DND-41 (cell line): Measurements from ENCODE around the gene CMTM2.

Source experiments
- CTCF ChIP-seq: IDR thresholded peaks from 2 replicates; pipeline ENCODE4 v1.5.1; 2012; ENCODE audit warnings: borderline replicate concordance, low read length, moderate library complexity, mild to moderate bottlenecking; ENCODE audit not compliant: poor library complexity, severe bottlenecking; ENCODE audit errors: extremely low read depth
- EZH2 ChIP-seq: IDR thresholded peaks from 3 replicates; pipeline ENCODE4 v1.6.1; 2012; ENCODE audit warnings: borderline replicate concordance, low read depth, mild to moderate bottlenecking, moderate library complexity, low read length, inconsistent platforms; ENCODE audit not compliant: severe bottlenecking

DNA sequence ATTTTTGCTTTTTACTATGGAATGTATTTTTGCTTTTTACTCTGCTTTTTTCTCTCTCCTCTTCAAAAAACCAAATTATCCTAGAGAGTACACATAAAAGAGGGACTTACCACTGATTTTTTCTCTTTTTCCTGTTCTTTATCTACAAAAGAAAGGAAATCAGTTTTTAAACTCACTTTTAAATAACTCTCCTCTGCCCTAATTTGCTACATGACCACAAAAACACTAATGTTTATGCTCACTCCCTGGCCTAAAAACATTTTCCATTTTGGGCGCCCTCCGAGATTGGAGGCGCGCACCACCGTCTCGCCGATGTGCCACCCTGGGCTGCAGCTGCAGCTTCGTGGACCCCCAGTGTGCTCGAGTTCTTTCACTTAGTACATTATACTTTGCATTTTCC lies 30.4 kb upstream of the CMTM2 start:
- TF ChIP-seq CTCF, result no peak
- TF ChIP-seq EZH2, result no peak
